ENCODE measurements around the gene NUP214.
"Not testable (repeated sequence)": the region's sequence is repeated elsewhere in the genome, so short reads cannot be mapped to it uniquely, and the experiment has no call there.

The NUP214 gene

DNA sequence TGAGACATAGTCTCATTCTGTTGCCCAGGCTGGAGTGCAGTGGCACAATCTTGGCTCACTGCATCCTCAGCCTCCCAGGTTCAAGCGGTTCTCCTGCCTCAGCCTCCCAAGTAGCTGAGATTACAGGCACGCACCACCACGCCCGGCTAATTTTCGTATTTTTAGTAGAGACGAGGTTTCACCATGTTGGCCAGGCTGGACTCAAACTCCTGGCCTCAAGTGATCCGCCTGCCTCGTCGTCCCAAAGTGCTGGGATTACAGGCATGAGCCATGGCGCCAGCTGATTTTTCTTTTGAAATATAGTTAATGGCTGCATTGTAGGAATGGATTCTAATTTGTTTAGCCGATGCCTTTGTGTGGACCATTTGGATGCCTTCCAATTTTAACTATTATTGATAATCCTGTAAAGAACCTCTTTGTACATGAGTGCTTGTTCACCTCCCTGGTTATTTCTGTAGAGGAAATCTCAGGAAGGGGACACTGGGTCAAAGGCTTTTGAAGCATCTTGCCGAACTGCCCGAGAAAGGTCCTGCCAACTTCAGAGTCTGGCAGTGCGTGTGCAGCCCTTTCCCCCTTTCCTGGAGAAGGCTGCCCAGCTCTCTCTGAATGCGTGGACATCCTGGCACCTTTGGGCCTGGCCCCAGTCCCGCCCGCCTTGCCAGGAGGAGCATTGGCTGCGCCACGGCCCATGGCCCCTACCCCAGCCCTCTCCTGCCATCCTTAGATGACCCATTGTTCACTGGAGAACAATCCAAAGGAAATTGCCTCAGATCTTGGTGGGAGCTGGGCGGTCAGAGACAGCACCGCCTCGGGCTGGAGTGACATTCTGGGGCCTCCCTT, 8.9 kb upstream of the NUP214 start:
- DNase-seq: no peak

DNA sequence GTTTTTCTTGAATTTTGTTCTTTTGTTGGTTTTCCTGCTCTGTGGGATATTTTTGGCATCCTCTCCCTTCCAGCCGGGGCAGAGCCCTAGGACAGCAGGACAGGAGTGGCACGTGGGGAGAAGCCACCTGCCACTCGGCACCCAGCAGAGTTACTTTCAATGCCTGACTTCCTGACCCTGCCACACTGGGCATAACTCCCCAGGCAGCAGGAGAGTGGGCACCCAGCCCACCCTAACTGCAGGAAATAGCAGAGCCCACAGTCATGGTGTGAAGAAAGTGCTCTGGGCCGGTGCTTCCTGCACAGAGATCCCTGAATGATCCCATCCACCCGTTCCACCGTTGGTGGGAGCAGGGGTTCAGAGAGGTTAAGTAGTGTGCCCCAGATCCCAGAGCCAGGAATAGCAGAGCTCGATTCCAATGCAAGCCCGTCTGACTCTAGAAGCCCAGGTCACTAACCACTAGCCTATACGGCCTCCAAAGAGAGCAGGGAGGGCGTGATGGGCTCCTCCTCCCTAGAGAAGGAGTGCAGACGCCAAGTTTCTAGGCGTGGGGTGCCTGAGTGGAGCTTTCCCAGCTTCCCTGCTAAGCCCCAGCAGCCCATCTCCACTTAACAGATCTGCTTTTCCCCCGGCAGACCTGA, 8.1 kb upstream of the NUP214 start:
- DNase-seq: no peak

DNA sequence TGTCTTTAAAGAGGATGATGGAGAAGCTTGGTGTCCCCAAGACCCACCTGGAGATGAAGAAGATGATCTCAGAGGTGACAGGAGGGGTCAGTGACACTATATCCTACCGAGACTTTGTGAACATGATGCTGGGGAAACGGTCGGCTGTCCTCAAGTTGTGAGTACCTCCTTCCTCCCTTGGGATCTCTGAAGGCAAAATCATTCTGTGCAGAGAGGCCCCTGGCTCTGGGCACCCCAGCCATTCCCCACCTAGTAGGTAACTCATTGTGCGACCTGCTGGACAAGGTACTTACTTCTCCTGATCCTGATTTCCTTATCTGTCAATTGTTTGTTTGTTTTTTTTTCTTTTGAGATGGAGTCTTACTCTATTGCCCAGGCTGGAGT, 7.6 kb upstream of the NUP214 start:
- no peak for DNase-seq

DNA sequence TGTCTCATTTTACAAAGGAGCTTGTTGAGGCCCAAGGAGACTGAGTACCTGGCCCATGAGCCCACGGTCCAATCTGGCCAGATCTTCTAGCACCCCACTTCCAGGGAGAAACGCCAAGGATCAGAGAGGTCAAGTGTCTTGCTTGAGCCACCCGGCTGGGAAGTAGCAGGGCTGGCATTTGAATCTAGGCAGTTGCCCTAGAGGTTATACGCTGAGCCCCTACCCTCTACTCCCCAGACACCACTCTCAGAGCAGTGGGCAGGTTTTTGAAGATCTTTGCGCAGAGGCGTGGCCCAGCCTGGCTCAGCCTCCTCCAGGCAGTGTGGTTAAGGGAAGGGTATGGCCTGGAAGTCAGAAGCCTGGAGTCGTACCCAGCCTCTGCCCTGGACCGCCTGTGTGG, 5.8 kb upstream of the NUP214 start:
- DNase-seq: no peak

DNA sequence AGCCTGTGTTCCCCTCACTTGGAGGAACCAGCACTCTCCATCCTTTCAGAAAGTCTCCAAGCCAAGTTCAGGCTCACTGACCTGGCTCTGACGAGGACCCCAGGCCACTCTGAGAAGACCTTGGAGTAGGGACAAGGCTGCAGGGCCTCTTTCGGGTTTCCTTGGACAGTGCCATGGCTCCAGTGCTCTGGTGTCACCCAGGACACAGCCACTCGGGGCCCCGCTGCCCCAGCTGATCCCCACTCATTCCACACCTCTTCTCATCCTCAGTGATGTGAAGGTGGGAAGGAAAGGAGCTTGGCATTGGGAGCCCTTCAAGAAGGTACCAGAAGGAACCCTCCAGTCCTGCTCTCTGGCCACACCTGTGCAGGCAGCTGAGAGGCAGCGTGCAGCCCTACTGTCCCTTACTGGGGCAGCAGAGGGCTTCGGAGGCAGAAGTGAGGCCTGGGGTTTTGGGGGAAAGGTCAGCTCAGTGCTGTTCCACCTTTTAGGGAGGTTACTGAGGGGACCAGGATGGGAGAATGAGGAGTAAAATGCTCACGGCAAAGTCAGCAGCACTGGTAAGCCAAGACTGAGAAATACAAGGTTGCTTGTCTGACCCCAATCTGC, 4.7 kb upstream of the NUP214 start:
- DNase-seq: no peak

DNA sequence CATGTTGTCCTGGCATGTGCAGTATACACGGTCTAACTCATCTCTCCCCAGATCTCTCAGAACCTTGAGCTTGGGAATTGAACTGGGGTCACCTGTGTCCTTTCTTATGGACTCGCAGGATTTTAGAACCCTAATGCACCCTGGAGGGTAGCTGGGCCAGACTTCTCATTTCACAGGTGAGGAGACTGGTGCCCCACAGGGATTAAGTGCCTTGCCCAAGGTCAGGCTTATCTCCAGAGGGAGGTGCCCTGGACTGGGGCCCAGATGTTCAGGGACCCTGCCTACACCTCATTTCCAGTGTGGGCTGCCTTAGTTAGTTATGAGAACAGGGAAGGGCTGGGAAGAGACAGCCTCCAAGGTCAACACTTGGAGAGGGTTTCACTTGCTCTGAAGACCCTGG, 4.0 kb upstream of the NUP214 start:
- no peak for DNase-seq

DNA sequence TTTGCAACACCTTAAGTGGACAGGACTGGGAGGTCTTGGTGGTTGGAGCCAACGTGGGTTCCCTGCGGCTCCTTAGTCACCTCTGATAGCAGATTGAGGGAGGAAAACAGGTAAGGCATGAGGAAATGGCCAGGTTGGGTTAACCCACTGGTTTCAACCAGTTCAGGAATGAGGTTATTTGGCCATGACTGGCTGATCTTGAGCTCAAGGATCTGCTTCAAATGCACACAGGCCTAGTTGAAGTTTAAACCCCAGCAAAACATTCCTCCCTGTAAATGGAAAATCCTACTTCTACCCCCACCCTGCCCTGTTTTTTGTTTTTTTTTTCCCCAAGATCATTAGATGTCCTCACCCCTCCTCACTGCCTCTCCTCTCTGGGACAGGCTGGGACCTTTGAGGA, 3.2 kb upstream of the NUP214 start:
- DNase-seq: no peak

DNA sequence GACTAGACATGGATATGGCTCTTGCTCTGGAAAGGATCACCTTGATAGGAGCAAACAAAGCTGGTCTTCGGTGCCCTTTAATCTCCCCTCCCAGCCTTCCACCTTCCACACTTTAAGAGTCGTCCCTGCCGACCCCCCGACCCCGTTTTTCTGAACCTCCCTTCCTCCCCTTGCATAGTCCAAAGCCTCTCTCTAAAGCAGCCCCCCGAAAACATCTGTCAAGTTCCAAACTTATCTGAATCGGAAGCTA, 423 bp upstream of the NUP214 start:
- no peak for DNase-seq

DNA sequence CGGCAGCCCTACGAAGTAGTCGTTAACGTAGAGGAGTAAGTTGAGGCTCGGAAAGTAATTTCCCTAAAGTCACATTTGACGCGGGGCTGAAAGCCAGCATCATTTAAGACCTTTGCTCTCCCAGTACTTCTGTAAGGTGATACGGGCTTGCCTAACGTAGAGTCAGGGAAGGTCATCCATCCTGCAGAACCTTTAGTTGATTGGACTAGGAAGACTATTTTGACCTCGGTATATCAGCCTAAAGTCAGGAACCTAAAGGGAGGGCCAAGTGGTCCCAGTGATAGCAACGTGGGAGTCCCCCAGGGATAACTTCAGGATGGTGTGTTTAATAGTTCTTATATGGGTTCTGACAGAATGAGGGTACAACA, 657 bp downstream of the NUP214 start:
- no peak for DNase-seq

DNA sequence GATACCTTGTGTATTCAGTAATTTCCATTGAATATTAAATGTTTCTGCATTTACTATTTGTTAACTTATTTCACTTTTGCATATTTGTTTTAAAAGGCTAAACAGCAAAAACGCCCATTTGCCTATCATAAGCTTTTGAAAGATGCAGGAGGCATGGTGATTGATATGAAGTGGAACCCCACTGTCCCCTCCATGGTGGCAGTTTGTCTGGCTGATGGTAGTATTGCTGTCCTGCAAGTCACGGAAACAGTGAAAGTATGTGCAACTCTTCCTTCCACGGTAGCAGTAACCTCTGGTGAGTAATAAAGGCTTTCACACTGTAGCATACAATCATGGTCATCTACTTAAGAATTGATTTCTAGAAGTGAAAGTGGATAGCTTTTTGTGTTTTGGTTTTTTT, 3.8 kb downstream of the NUP214 start:
- DNase-seq: no peak

DNA sequence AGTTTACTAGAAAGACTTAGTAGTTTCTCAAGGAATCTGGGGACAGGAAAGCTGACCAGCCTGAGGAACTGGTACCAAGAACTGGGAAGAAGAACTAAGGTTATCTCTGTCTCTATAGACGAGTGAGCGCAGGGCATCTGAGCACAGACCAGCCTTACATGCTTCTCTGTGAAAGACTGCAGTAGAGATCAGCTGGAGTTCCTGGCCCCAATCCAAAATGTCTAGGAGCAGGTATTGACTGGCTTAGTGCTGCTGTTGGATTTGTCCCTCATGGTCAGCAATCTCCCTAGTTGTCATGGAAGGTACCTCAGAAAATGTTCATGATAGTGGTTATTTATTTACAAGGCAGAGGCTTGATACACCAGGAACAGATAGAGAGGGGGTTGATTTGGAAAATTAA, 13.3 kb downstream of the NUP214 start:
- DNase-seq: no peak

DNA sequence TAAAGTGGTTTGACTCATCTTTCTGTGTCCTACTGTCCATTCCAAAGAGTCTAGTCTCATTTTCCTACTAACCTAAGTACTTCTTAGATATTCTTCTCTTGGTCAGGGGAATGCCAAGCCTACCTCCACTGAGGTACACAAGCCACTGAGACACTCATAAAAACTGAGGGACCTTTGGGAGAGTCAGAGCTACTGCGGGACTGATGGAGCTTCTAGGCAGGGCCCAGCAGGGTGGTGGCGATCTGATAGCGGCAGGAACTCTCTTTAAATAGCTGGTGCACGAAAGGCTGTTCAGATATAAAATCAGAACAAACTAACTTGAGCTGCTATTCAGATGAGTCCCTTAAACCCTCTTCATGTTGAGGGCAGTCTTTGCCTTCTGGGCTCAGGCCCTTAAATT, 14.7 kb downstream of the NUP214 start:
- no peak for DNase-seq

DNA sequence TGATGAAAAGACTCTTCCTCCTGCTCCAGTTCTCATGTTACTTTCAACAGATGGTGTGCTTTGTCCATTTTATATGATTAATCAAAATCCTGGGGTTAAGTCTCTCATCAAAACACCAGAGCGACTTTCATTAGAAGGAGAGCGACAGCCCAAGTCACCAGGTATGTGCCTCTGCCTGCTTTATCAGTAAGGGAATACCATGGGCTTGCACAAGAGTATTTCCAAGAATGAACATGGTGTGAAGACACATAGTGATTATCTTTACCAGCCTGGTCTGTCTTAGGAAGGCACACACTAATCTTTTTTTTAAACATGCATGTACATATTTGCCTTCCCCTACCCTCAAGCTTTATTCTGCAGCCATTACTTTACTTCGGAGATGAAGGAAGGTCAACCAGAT, 15.2 kb downstream of the NUP214 start:
- no peak for DNase-seq

DNA sequence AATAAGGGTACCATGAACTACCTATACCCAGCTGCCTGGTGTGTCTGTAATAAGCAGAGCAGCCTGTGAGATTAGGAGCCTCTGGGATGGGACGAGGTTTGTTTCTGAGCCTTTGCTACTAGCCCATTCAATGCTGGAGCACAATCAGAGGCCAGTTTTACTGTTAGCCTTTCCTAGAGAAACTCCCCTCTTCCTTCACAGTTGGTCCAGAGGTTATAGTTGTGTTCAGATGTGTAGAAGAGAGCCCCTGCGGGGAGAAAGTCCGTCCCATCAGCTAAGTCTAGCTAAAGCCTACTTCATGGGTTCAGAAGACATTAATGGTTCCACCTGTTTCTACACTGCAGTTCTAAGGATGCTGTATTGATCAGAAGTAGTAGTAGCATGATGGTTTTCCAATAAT, 16.8 kb downstream of the NUP214 start:
- DNase-seq: no peak

DNA sequence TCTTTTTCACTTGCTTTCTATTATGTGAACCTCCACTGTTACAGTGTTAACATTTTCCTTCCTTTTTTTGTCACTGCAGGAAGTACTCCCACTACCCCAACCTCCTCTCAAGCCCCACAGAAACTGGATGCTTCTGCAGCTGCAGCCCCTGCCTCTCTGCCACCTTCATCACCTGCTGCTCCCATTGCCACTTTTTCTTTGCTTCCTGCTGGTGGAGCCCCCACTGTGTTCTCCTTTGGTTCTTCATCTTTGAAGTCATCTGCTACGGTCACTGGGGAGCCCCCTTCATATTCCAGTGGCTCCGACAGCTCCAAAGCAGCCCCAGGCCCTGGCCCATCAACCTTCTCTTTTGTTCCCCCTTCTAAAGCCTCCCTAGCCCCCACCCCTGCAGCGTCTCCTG, 18.8 kb downstream of the NUP214 start:
- no peak for DNase-seq

DNA sequence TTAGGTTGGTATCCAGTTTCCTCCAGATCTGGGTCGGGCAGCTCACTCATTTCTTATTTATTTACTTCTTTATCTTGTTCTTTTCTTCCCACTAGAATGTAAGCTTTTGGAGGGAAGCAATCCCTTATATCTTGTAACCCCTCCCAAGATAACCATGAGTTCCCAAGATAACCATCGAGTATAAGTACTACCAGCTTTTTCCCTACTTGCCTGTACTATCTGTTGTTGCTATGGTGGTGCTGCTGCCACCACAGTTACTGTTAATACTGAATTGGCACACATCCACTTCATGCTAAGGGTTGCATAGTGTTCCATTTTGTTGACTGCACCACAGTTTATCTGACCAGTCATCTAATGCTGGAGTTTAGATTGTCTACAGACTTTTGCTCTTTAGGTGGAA, 19.9 kb downstream of the NUP214 start:
- DNase-seq: no peak

DNA sequence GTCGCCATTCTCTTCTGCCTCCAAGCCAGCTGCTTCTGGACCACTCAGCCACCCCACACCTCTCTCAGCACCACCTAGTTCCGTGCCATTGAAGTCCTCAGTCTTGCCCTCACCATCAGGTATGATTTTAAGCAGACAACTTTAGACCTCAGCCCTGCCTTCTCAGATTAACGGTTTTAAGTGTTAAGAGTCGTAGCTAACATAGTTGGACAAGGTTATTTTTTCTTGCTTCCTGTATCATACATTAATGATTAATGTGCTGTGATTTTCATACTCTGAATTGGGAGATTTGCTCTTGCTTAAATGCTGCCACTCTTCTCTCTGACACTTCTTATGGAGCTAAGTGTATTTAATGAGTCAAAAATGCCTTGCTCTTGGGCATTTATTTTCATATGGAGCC, 20.8 kb downstream of the NUP214 start:
- no peak for DNase-seq

DNA sequence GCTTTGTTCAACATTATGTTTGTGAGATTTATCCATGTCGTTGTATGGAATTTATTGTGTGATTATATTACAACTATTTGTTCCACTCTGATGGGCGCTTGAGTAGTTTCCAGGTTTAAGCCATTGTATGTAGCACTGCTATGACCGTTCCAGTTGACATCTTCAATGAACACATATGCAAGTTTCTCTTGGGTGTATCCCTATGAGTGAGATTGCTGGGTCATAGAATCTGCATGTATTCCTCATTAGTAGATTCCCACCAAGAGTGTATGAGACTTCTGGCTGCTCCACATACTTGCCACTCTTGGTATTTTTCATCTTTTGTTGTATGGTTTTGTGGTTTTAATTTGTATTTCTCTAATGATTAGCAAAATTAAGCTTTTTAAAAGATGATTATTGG, 22.9 kb downstream of the NUP214 start:
- no peak for DNase-seq

DNA sequence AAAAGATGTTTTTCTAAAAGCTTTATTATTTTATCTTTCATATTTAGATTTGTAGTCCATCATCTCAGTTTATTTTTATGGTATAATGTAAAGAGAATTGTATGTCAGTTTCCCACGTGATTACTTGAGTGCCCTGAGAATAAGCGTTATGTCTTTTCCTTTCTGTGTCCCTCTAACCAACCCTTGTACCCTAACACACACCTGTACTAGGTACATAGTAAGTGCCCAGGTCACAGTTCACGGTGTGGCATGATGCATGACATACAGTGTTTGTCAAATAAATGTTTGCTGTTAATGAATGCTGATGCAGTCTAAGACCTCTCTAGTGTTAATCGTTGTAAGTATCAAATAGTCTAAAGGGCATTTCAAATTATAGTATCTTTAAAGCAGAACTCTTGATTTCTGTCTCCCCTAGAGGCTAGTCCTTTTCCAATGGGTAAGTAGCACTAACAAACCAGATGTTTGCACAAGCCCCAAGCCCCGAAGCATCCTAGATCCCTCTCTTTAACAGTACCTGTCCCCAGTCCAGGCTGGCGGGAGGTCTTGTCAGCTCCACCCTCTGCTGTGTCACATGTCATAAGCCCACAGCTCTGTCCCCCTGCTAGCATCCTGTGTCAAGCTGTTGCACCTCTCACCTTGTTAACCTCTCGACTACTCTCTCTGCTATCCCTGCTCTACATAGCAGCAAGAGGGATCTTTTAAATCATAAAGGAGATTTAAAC, 23.7 kb downstream of the NUP214 start:
- no peak for DNase-seq

DNA sequence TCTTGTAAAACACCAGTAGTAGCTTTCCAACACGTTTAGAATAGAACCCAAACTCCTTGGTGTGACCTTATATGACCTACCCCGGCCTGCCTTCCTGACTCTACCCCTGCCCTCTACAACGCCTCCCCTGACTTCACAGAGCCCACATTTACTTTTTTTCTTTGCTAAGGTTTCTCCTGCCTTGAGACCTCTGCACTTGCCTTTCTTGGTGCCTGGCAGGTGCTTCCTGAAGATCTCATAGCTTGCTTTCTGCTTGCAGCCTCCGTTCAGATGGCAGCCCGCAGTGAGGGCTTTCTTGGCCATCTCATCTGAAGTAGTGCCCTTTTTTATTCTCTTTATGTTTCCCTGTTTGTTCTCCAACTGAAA, 24.3 kb downstream of the NUP214 start:
- no peak for DNase-seq

DNA sequence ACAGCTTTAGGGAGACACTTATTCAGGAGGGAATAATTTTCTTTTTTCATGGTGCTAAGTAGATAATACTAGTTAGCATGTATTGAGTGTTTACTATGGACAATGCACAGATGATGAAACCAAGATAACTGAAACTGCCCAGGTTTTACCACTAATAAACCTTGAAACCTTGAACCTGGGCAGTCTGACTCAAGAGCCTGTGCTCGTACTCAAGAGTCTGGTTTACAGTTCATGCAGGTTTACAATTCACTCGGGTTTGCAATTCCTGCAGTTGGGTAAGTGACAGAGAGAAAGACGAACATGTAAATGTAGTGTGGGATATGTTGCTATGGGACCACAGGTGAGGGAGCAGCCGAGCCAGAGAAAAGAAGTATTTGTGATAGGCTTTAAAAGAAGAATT, 28.2 kb downstream of the NUP214 start:
- no peak for DNase-seq

DNA sequence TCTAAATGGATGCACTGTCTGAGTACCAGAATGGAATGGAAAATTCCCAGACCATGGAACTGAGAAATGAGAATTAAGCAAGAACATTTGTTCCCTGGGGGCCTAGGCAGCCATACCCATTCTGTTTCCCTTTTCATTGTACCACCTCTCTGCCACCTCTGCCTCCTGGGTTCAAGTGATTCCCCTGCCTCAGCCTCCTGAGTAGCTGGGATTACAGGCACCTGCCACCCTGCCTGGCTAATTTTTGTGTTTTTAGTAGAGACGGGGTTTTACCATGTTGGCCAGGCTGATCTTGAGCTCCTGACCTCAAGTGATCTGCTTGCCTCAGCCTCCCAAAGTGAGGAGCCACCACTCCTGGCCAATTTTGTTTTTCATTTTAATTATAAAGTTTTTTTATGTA, 33.3 kb downstream of the NUP214 start:
- not testable (repeated sequence) for DNase-seq

DNA sequence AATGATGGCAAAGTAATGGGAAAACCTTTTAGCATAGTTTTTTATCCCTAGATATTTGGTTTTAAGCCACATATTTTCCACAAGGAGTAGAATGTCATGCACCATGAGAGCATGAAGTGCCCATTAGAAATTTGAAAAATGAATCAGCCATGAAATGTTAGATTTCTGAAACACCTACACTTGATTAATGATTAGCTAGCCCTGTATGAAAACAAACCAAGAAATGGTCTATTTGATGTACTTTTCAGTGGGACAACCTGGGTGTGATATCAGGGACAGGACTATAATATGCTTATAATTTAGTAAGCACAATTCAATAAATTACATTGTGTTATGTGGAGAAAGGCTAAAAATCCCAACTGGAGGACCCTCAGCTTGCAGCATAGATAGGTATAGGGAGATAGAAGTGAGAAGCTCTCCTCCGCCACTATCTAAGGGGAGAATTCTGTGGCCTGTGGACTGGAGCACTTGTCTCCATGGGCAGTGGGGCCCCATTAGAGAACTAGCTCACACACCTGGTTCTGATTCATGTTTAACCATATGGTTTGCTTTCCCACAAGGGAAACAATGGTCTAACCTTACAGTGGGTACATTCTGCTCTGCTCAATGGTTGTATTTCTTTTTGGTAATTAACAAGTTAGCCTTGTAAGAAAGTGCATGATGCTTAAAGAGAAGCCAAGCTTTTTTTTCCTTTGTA, 35.2 kb downstream of the NUP214 start:
- no peak for DNase-seq

All from right kidney (tissue), 1 donor.